PC-9 (cell line): ENCODE measurements around the gene CDT1.

Experiments
- CTCF ChIP-seq: fragments of 200-600 bp; sonication (generic); conservative IDR thresholded peaks from 2 replicates; pipeline ENCODE4 v1.6.1; 2017; ENCODE audit warnings: mixed run types, antibody characterized with exemption, mild to moderate bottlenecking, moderate library complexity
- EZH2 ChIP-seq: fragments of 200-600 bp; sonication (generic); IDR thresholded peaks from 2 replicates; pipeline ENCODE4 v1.8.0; 2017; ENCODE audit warnings: antibody characterized with exemption, low read depth

- TF ChIP-seq CTCF (no peak), EZH2 (no peak)
Measured at GRCh38 chr16:88847654-88848053, 44.1 kb downstream of the CDT1 start.
